ENCODE measurements around the gene UBE2E2. TPM values are rescaled to one million over a fixed set of nuclear protein-coding genes. Genes with fewer than 3 reads are reported as not detected.

The UBE2E2 gene
- total RNA-seq, 2 experiments from 2014 or later: 11.3 to 11.8 TPM

DNA sequence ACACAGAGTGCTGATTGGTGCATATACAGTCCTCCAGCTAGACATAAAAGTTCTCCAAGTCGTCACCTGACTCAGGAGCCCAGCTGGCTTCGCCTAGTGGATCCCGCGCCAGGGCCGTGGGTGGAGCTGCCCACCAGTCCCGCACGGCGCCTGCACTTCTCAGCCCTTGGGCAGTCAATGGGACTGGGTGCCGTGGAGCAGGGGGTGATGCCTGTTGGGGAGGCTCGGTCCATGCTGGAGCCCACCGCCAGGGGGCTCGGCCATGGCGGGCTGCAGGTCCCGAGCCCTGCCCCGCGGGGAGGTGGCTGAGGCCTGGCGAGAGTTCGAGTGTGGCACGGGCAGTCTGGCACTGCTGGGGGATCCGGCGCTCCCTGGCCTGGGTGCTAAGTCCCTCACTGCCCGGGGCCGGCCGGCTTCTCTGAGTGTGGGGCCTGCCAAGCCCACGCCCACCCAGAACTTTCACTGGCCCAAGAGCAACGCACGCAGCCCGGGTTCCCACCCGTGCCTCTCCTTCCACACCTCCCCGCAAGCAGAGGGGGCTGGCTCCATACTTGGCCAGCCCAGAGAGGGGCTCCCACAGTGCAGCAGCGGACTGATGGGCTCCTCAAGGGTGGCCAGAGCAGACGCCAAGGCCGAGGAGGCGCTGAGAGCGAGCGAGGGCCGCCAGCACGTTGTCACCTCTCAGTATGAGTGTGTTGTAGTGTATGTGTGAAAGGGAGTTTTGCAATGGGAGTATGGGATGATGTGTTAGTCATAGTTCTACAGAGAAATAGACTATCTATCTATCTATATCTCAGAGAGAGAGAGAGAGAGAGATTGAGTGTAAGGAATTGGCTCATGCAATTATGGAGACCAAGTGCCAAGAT, 69.0 kb downstream of the UBE2E2 start:
- no peaks in the 10 kb centered on the region for H3K4me1 Mint-ChIP-seq (ENCODE audit: low read depth)
- H3K36me3 Mint-ChIP-seq (ENCODE audit: low read depth): no peaks in the 10 kb centered on the region
- ChIA-PET CTCF (no interaction called here), POLR2A (no interaction called here)
- no peak for DNase-seq
- H3K27ac Mint-ChIP-seq: no peak overlapping the region
- H3K4me3 Mint-ChIP-seq: no peak overlapping the region
- no peak for ATAC-seq
- no peaks in the 10 kb centered on the region for H3K9me3 Mint-ChIP-seq (ENCODE audit: insufficient read depth)
- H3K27me3 Mint-ChIP-seq (ENCODE audit: low read depth): no peaks in the 10 kb centered on the region

GRCh38 chr3:23272820-23273219, 69.7 kb downstream of the UBE2E2 start:
- Mint-ChIP-seq H3K4me3 (no peak overlapping the region), H3K4me1 (ENCODE audit: low read depth) (no peaks in the 10 kb centered on the region), H3K36me3 (ENCODE audit: low read depth) (no peaks in the 10 kb centered on the region), H3K9me3 (ENCODE audit: insufficient read depth) (no peaks in the 10 kb centered on the region), H3K27ac (no peak overlapping the region), H3K27me3 (ENCODE audit: low read depth) (no peaks in the 10 kb centered on the region)
- POLR2A ChIA-PET: no interaction called here
- CTCF ChIA-PET: no interaction called here
- ATAC-seq (no peak), DNase-seq (no peak)

- H3K27me3 Mint-ChIP-seq (ENCODE audit: low read depth): no peaks in the 10 kb centered on the region
- H3K4me1 Mint-ChIP-seq (ENCODE audit: low read depth): no peaks in the 10 kb centered on the region
- no peak overlapping the region for H3K4me3 Mint-ChIP-seq
- no peak for DNase-seq
- no peaks in the 10 kb centered on the region for H3K36me3 Mint-ChIP-seq (ENCODE audit: low read depth)
- ChIA-PET CTCF (no interaction called here), POLR2A (no interaction called here)
- H3K9me3 Mint-ChIP-seq (ENCODE audit: insufficient read depth): no peaks in the 10 kb centered on the region
- no peak overlapping the region for H3K27ac Mint-ChIP-seq
- no peak for ATAC-seq
These were observed 71.9 kb downstream of the UBE2E2 start for GRCh38 chr3:23275061-23275460.

DNA sequence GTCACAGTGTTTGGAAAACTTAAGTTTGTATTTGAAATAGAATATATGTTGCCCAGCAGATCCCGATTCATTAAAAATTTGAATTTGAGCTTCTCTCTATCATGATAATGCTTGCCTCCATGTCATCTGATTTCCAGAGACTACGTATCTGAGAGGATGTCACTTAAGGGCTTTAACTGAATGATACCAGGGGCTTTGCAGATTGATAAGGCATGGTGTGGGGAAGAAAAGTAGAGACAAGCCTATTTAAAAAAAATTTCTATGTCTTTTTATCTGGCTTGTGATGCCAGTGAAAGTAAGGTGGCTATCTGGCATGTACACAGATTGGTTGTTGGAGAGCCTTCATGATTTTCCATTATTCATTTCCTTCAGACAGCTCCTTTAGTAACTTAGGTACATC, 72.7 kb downstream of the UBE2E2 start:
- ChIA-PET CTCF (no interaction called here), POLR2A (no interaction called here)
- H3K4me3 Mint-ChIP-seq: no peak overlapping the region
- DNase-seq (no peak), ATAC-seq (no peak)
- no peaks in the 10 kb centered on the region for H3K9me3 Mint-ChIP-seq (ENCODE audit: insufficient read depth)
- no peak overlapping the region for H3K27ac Mint-ChIP-seq
- H3K36me3 Mint-ChIP-seq (ENCODE audit: low read depth): no peaks in the 10 kb centered on the region
- H3K27me3 Mint-ChIP-seq (ENCODE audit: low read depth): no peaks in the 10 kb centered on the region
- no peaks in the 10 kb centered on the region for H3K4me1 Mint-ChIP-seq (ENCODE audit: low read depth)

GRCh38 chr3:23276913-23277658, 74.0 kb downstream of the UBE2E2 start:
- no peaks in the 10 kb centered on the region for H3K36me3 Mint-ChIP-seq (ENCODE audit: low read depth)
- H3K9me3 Mint-ChIP-seq (ENCODE audit: insufficient read depth): no peaks in the 10 kb centered on the region
- POLR2A ChIA-PET: no interaction called here
- H3K4me3 Mint-ChIP-seq: no peak overlapping the region
- ATAC-seq (no peak), DNase-seq (no peak)
- no peak overlapping the region for H3K27ac Mint-ChIP-seq
- CTCF ChIA-PET: interaction anchor here (0.6 kb wide), 1 partner anchor 338 kb away, joined by 3 read pairs; no protein-coding TSS in a partner anchor
- no peaks in the 10 kb centered on the region for H3K27me3 Mint-ChIP-seq (ENCODE audit: low read depth)
- no peaks in the 10 kb centered on the region for H3K4me1 Mint-ChIP-seq (ENCODE audit: low read depth)

GRCh38 chr3:23277688-23278087, 74.6 kb downstream of the UBE2E2 start:
- no peak for ATAC-seq
- no peaks in the 10 kb centered on the region for H3K36me3 Mint-ChIP-seq (ENCODE audit: low read depth)
- H3K9me3 Mint-ChIP-seq (ENCODE audit: insufficient read depth): no peaks in the 10 kb centered on the region
- POLR2A ChIA-PET: no interaction called here
- H3K27ac Mint-ChIP-seq: no peak overlapping the region
- no peaks in the 10 kb centered on the region for H3K4me1 Mint-ChIP-seq (ENCODE audit: low read depth)
- DNase-seq: no peak
- CTCF ChIA-PET: interaction anchor here (0.6 kb wide), 1 partner anchor 339 kb away, joined by 3 read pairs; no protein-coding TSS in a partner anchor
- no peaks in the 10 kb centered on the region for H3K27me3 Mint-ChIP-seq (ENCODE audit: low read depth)
- no peak overlapping the region for H3K4me3 Mint-ChIP-seq

GRCh38 chr3:23283625-23284024, 80.5 kb downstream of the UBE2E2 start:
- no peak for ATAC-seq
- ChIA-PET POLR2A (no interaction called here), CTCF (no interaction called here)
- H3K9me3 Mint-ChIP-seq (ENCODE audit: insufficient read depth): peaks cover 20% of the 10 kb centered on the region
- H3K36me3 Mint-ChIP-seq (ENCODE audit: low read depth): peaks cover 6% of the 10 kb centered on the region
- H3K27me3 Mint-ChIP-seq (ENCODE audit: low read depth): no peaks in the 10 kb centered on the region
- no peak for DNase-seq
- no peak overlapping the region for H3K4me3 Mint-ChIP-seq
- H3K4me1 Mint-ChIP-seq (ENCODE audit: low read depth): no peaks in the 10 kb centered on the region
- no peak overlapping the region for H3K27ac Mint-ChIP-seq

DNA sequence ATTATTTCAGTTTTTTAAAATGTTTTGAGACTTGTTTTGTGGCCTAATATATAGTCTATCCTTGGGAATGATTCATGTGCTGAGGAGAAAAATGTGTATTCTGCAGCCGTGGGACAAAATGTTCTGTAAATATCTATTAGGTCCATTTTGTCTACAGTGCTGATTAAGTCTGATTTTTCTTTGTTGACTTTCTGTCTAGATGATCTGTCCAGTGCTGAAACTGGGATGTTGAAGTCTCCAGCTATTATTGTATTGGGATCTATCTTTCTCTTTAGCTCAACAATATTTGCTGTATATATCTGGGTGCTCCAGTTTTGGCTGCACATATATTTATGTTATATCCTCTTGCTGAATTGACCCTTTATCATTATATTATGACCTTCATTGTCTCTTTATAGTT, 85.2 kb downstream of the UBE2E2 start:
- ATAC-seq (no peak), DNase-seq (no peak)
- POLR2A ChIA-PET: no interaction called here
- Mint-ChIP-seq H3K4me3 (no peak overlapping the region), H3K9me3 (ENCODE audit: insufficient read depth) (peaks cover 20% of the 10 kb centered on the region), H3K27me3 (ENCODE audit: low read depth) (no peaks in the 10 kb centered on the region), H3K4me1 (ENCODE audit: low read depth) (no peaks in the 10 kb centered on the region), H3K36me3 (ENCODE audit: low read depth) (peaks cover 6% of the 10 kb centered on the region), H3K27ac (no peak overlapping the region)
- CTCF ChIA-PET: no interaction called here

DNA sequence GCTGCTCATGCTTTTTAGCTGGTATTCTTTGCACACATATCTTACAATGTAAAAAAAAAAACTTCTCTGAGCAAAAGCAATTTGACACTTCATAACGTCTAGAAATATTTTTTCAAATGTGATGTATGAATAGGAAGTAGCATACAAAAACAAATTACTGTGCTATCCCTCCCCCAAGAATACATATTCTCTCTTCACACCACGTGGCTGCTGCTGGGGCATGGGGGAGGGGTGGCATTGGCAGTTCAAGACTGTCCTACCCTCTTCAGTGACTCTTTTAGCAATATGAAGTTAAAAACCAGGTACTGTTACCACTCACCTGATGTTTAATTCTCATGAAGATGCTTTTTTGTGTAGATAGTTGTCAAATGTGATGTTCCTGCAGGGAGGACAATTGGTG, 85.6 kb downstream of the UBE2E2 start:
- Mint-ChIP-seq H3K9me3 (ENCODE audit: insufficient read depth) (peaks cover 20% of the 10 kb centered on the region), H3K4me3 (no peak overlapping the region), H3K4me1 (ENCODE audit: low read depth) (no peaks in the 10 kb centered on the region), H3K36me3 (ENCODE audit: low read depth) (peaks cover 6% of the 10 kb centered on the region), H3K27ac (no peak overlapping the region), H3K27me3 (ENCODE audit: low read depth) (no peaks in the 10 kb centered on the region)
- CTCF ChIA-PET: no interaction called here
- POLR2A ChIA-PET: no interaction called here
- ATAC-seq: no peak
- DNase-seq: no peak

- ATAC-seq (no peak), DNase-seq (no peak)
- ChIA-PET CTCF (no interaction called here), POLR2A (no interaction called here)
- H3K36me3 Mint-ChIP-seq (ENCODE audit: low read depth): peaks cover 4% of the 10 kb centered on the region
- no peaks in the 10 kb centered on the region for H3K27me3 Mint-ChIP-seq (ENCODE audit: low read depth)
- H3K4me3 Mint-ChIP-seq: no peak overlapping the region
- peaks cover 8% of the 10 kb centered on the region for H3K9me3 Mint-ChIP-seq (ENCODE audit: insufficient read depth)
- peaks cover 4% of the 10 kb centered on the region for H3K4me1 Mint-ChIP-seq (ENCODE audit: low read depth)
- H3K27ac Mint-ChIP-seq: no peak overlapping the region
These were observed 89.3 kb downstream of the UBE2E2 start for GRCh38 chr3:23292432-23292831.

- ChIA-PET POLR2A (no interaction called here), CTCF (no interaction called here)
- peaks cover 6% of the 10 kb centered on the region for H3K9me3 Mint-ChIP-seq (ENCODE audit: insufficient read depth)
These were observed 91.8 kb downstream of the UBE2E2 start for GRCh38 chr3:23294770-23295387.

GRCh38 chr3:23301819-23302218, 98.7 kb downstream of the UBE2E2 start:
- POLR2A ChIA-PET: no interaction called here

More at GRCh38 chr3:23294770-23295387, 91.8 kb downstream of the UBE2E2 start:
- Mint-ChIP-seq H3K4me3 (no peak overlapping the region), H3K27ac (no peak overlapping the region), H3K27me3 (ENCODE audit: low read depth) (no peaks in the 10 kb centered on the region), H3K4me1 (ENCODE audit: low read depth) (peaks cover 4% of the 10 kb centered on the region), H3K36me3 (ENCODE audit: low read depth) (no peaks in the 10 kb centered on the region)
- DNase-seq: no peak
- no peak for ATAC-seq

More at GRCh38 chr3:23301819-23302218, 98.7 kb downstream of the UBE2E2 start:
- ATAC-seq (no peak), DNase-seq (no peak)
- no peaks in the 10 kb centered on the region for H3K4me1 Mint-ChIP-seq (ENCODE audit: low read depth)
- H3K27ac Mint-ChIP-seq: no peak overlapping the region
- peaks cover 6% of the 10 kb centered on the region for H3K9me3 Mint-ChIP-seq (ENCODE audit: insufficient read depth)
- H3K27me3 Mint-ChIP-seq (ENCODE audit: low read depth): no peaks in the 10 kb centered on the region
- H3K36me3 Mint-ChIP-seq (ENCODE audit: low read depth): no peaks in the 10 kb centered on the region
- CTCF ChIA-PET: no interaction called here
- H3K4me3 Mint-ChIP-seq: no peak overlapping the region
